Limb (tissue), 2 donors: ENCODE measurements around the gene ARFGAP1.
A peak's percentile ranks its signal among the peaks of the same experiment; 100 is the strongest.

Experiments
- DNase-seq, 2 donors: peaks; one replicate each; pipeline ENCODE4 v3.0.0-alpha.2; 2016; ENCODE audit errors: extremely low spot score in 2 of 2

ARFGAP1 gene

GRCh38 chr20:63272105-63273058 is at the start of gene ARFGAP1:
ARFGAP1 (plus strand) TSS chr20:63272813; CDS start chr20:63275581, 2,768 bp downstream.
- peak; percentile 88 to 97 for DNase-seq

GRCh38 chr20:63223121-63223825 is 49.3 kb upstream of the ARFGAP1 start:
- no peak for DNase-seq

DNA sequence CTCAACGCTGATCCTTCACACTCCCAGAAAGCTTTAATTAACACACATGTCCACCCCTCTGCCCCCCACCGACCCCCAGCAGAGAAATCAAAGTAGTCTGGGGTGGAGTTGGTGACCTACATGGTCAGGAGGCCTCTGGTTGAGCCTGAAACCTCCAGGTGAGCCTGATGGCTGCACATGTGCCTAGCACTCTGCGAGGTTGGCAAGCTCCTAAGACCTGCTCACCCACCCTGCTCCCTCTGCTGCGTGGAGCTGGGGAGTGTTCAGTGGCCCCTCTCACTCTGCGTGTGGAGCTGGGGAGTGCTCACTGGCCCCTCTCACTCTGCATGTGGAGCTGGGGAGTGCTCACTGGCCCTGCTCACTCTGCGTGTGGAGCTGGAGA is 48.8 kb upstream of the ARFGAP1 start:
- DNase-seq = no peak

GRCh38 chr20:63224412-63225081 is 48.1 kb upstream of the ARFGAP1 start:
- DNase-seq = no peak

GRCh38 chr20:63225082-63225454 is 47.5 kb upstream of the ARFGAP1 start:
- no peak for DNase-seq

DNA sequence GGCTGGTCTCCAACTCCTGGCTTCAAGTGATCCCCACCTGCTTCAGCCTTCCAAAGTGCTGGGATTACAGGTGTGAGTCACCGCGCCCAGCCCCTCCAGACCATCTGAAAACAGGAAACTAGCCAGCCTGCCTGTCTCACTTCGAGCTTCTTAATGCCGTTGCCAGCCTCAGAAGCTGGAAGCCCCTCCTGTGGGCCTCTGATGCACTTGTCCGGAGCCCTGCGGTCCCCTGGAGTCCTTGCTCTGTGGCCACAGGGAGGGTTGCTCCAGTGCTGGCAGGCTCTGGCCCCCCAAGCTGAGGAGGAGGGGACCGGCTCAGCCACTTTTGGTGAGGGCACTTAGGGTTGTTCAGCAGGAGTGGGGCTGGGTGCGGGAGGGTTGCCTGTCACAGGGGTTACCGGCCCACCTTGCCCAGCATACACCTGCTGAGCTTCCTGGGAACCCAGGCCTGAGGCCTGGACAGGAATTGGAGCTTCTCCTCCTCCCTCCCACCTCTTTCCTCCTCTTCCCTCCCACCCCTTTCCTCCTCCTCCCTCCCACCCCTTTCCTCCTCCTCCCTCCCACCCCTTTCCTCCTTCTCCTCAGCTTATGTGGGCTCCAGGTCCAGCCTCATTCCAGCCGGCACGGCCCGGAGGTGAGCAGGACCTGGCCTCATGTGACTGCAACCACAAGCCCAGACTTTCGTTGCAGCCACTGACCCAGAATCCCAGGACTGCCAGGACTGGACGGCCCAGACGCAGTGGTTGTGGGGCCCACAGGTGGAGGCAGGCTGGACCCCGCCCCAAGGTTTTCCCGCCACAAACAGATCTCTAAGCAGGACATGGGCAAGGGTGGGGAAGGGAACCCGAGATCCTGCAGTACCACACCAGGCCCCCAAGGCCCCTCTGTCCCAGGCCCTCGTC is 46.3 kb upstream of the ARFGAP1 start:
- DNase-seq = no peak

GRCh38 chr20:63227260-63227659 is 45.4 kb upstream of the ARFGAP1 start:
- DNase-seq = no peak

GRCh38 chr20:63228806-63229205 is 43.8 kb upstream of the ARFGAP1 start:
- DNase-seq = peak in 1 of 2 donors; percentile 36

DNA sequence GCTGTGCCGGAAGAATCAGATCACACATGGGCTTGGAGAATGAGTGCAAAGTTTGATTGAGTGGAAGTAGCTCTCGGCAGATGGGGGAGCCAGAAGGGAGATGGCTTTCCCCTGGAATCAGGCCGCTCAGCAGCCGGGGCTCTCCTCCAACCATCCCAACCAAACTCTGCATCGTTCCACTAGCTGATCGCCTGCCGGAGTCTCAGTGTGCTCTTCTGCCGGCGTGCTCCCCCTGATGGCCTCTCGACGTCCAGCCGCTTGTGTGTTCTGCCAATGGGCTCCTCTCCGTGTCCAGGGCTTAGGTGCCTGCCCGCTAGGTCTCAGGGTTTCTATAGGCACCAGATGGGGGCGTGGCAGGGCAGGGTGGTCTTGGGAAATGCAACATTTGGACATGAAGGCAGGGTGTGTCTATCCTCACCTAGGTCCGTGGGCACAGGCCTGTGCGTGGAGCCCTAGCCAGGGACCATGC is 41.8 kb upstream of the ARFGAP1 start:
- peak; percentile 71 to 75 for DNase-seq

DNA sequence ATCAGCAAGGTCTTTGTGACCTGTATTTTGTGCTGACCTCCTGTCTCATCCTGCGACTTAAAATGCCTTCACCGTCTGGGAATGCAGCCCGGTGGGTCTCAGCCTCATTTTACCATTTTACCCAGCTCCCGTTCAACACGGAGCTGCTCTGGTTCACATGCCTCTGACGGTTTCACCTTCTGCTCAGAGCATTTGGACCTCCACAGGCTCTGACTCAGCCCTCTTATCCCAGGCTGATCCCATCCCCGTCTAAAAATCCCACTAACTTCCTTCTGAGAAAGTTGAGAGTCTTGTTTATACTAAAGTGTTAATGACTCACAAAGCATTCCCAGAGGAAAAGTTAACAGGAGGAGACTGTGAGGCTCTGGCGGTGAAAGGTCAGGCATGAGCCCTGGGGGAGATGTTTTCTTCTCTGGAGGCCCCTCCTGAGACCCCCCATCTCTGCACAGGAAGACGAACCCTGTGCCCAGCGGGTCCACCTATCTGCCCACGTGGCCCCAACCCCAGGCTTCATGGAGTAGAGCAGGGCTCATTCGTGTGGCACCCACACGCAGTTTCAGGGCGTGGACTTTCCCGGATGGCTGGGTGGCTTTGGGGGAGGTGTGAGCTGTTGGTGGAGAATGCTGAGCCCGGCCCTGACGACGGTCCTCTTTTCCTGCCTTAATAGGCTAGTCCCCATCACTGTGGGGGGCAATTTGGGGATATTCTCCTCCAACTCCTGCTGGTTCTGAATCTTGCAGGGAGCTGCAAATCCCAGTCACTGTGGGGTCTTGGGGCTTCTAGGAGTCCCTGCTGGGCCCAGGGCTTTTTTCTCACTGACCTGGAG is 40.2 kb upstream of the ARFGAP1 start:
- no peak for DNase-seq

DNA sequence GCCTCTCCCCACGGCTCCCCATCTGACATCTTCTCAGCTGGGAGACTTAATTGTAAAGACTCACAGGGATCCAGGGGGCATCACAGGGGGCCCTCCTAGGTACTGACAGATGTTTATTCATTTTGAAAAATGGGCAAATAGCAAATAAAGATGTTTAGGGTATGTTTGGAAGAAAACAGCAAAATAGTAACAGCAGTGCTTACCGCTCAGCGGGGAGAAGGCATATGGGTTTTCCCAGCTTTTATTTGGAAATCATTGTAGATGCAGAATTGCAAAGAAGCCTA is 39.6 kb upstream of the ARFGAP1 start:
- no peak for DNase-seq

GRCh38 chr20:63233924-63234323 is 38.7 kb upstream of the ARFGAP1 start:
- DNase-seq = no peak

DNA sequence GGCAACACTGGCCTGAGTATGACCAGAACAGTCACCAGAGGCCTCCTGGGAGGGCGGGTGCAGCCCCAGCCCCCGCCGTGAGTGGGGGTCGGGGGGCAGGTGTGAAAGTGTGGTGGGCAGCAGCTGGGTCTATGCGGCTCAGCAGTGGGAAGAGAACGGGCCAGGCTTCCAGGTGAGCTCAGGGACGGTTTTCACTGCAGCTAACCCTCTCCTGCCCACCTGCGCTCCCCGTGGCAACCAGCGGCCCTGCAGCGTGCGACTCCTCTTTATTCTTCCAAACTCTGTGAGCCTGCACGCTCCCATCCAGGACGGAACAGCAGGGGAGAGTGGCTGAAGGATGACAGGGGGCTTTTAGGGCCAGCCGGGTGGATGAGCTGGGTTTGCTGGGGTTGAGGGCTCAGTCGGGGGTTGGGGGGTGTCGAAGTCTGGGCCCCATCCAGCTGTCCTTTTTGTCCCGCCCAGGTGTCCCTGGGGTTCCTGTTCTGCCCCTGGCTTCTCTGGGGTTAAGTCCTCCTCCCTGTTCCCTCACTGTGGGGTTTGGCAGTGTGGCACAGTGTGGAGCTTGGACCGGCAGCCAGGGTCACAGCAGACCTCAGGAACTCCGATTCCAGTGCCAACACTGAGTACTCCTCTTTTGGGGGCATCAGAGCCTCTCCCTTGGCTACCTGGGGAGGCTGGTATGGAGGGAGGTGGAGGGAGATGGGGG is 37.8 kb upstream of the ARFGAP1 start:
- DNase-seq = no peak

DNA sequence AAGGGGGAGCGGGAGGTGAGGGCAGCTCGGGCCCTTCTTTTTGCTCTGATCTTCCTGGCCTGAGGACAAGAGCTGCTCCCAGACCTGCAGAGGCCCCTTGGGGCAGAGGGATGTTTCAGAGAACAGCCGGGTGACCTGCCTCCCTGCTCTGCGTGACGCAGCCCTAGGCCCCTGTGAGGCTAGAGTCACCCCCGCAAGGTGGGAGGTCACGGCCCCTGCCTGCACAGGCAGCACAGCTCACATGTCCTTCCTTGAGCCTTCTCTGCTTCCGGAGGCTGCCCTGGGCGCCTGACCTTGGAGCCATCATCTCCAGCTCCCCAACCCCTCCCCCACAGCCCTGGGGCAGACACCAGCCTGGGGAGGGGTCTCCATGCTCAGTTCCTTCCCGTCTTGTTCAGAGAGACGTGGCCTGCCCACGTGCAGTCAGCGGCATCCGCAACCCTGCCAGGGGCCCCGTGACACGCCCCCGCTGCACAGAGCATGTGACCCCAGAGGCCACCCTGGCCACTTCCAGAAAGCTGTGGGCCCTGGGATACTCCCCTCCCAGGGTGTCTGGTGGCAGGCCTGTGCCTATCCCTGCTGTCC is 37.1 kb upstream of the ARFGAP1 start, which contains the start of gene BIRC7:
TSS of gene BIRC7 (plus strand) at position 507 of the 585 bp plus-strand sequence. CDS start 192 bp downstream, outside the sequence.
- no peak for DNase-seq

DNA sequence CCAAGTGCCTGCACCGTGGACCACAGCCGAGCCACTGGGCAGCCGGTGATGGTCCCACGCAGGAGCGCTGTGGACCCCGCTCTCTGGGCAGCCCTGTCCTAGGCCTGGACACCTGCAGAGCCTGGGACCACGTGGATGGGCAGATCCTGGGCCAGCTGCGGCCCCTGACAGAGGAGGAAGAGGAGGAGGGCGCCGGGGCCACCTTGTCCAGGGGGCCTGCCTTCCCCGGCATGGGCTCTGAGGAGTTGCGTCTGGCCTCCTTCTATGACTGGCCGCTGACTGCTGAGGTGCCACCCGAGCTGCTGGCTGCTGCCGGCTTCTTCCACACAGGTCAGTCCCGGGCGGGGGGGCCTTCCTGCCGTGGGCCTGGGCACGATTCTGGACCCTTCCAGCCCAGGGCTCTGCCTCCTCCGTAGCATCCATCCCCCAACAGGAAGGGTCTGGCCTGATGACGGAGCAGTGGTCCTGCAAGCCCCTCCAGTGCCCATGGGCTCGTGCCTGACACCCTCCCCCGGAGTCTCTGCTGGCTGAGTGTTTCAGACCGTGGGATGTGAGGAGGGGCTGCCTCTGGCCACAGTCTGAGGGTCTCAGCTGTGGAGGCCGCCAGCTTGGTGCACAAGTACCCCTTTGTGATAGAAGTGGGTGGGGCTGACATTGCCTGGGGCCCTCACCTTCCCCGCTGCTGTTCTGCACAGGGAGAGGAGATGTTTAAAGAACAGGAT is 36.3 kb upstream of the ARFGAP1 start:
- no peak for DNase-seq

DNA sequence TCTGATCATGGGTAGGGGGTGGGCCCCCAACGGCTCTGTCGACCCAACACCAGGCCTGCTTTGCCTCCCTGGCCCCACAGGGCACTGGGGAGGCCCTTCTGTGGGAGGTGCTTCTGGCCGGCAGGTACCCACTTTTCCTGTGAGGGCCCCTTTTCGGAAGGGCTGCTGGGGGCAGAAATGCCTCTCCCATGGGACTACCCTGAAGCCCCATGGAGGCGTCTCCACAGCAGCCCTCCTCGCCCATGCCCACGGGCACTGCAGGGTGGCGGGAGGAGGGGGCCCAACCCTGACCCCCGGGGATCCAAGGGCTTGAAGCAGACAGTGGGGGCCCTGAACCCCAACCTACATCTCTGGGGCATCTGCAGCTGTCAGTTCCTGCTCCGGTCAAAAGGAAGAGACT is 34.6 kb upstream of the ARFGAP1 start:
- DNase-seq = no peak

- no peak for DNase-seq
Measured at GRCh38 chr20:63238514-63239125, 34.0 kb upstream of the ARFGAP1 start.

DNA sequence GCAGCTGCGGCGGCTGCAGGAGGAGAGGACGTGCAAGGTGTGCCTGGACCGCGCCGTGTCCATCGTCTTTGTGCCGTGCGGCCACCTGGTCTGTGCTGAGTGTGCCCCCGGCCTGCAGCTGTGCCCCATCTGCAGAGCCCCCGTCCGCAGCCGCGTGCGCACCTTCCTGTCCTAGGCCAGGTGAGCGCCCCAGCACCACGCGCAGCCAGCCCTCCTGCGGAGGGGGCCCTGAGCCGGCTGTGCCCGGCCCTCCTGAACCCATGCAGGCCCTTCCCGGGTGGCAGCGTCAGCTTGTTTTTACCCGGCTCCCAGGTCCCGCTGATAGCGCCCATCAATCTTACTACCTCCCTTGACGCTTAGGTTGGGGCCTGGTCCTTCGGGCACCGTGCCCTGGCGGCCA is 33.2 kb upstream of the ARFGAP1 start:
- DNase-seq = no peak
